Esophagus (tissue), 2 donors: ENCODE data around the gene MADD. TPM values are rescaled to one million over a fixed set of nuclear protein-coding genes. Genes with fewer than 3 reads are reported as not detected.

Source experiments
- H3K27ac ChIP-seq, 2 donors: one replicate each; pipeline ENCODE4 v1.5.1; 2013; ENCODE audit warnings: low read depth in 2 of 2, mild to moderate bottlenecking in 2 of 2, inconsistent platforms in 1 of 2, low read length in 1 of 2, moderate library complexity in 1 of 2
- H3K27me3 ChIP-seq, 2 donors: one replicate each; pipeline ENCODE4 v1.6.1; 2013; ENCODE audit warnings: low read length in 2 of 2, control low read depth in 1 of 2, mild to moderate bottlenecking in 1 of 2; ENCODE audit not compliant: insufficient read depth in 2 of 2, control insufficient read depth in 1 of 2
- H3K36me3 ChIP-seq, 2 donors: one replicate each; pipeline ENCODE4 v1.6.1; 2013; ENCODE audit warnings: low read length in 1 of 2; ENCODE audit not compliant: control insufficient read depth in 2 of 2, insufficient read depth in 2 of 2
- H3K4me1 ChIP-seq, 2 donors: one replicate each; pipeline ENCODE4 v1.6.1; 2013; ENCODE audit warnings: low read length in 1 of 2; ENCODE audit not compliant: control insufficient read depth in 2 of 2, insufficient read depth in 2 of 2
- H3K4me3 ChIP-seq, 2 donors: one replicate each; pipeline ENCODE4 v1.5.1; 2013; ENCODE audit warnings: low read length in 2 of 2, mild to moderate bottlenecking in 2 of 2, low read depth in 1 of 2, moderate library complexity in 1 of 2
- H3K9me3 ChIP-seq, 2 donors: one replicate each; pipeline ENCODE4 v1.6.1; 2013; ENCODE audit warnings: mild to moderate bottlenecking in 2 of 2, low read depth in 1 of 2, low read length in 1 of 2, moderate library complexity in 1 of 2; ENCODE audit not compliant: control insufficient read depth in 2 of 2, insufficient read depth in 1 of 2
- WGBS, 2 donors: extraction: QIAGEN DNeasy Blood & Tissue Kit; methylation state at CpG; one replicate each; pipeline ENCODE4 v1.1.7; 2013; 5-methylcytosine and 5-hydroxymethylcytosine counted together
- polyA plus RNA-seq, 2 donors: library from polyadenylated mRNA; stranded (reverse); fragments of 200-250 nt; gene quantifications; one replicate each; pipeline ENCODE4 v1.2.3, GENCODE V29; 2013
- donor health status: healthy with polysubstance abuse.
- donor health status: Bipolar disorder and iron deficiency.

MADD gene
- polyA plus RNA-seq, 2 donors: 8.2 to 11.0 TPM

DNA sequence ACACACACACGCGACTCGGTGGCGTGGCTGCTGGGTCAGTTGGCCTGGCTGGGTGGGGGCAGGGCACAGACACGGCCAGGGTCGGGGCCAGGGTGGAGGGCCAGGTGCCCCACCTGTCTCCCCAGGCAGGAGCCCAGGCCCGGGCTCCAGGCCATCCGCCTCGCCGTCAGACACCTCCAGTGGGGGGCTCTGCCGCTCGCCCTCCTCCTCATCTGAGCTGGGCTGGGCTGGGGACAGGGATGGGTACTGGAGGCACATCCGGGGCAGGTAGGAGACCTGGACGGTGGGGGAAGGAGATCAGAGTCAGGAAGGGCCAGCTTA lies 88.8 kb downstream of the MADD start:
- Histone ChIP-seq H3K4me1 (peaks cover 0 to 7% of the 10 kb centered on the region in 2 donors), H3K4me3 (no peak overlapping the region)
- 82 to 85% methylated on average over 14 of the region's 14 CpGs for WGBS, 2 donors

DNA sequence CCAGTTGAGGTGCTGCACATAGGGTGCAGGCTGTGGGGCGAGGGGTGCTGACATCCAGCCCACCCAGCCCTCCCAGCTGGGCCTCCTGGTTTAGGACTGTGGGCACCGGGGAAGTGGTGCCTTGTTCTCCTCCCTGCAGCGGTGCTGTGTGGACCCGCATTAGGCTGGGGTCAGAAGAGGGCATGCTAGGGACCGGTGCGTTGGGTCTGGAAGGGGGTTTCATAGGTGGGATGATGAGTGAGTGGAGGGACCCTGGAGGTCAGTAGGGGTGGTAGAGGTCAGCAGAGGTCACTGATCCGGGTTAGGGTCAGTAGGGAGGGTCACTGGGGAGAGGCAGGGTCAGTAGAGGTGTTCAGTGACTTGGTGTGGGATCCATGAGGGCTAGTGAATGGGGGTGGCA lies 89.2 kb downstream of the MADD start:
- Histone ChIP-seq H3K36me3 (no peaks in the 10 kb centered on the region), H3K4me3 (no peak overlapping the region), H3K9me3 (no peaks in the 10 kb centered on the region), H3K4me1 (peaks cover 0 to 7% of the 10 kb centered on the region in 2 donors), H3K27me3 (no peaks in the 10 kb centered on the region), H3K27ac (no peak overlapping the region)
- WGBS, 2 donors: 86 to 87% methylated on average over 7 of the region's 7 CpGs

More for the DNA sequence above, 88.8 kb downstream of the MADD start:
- no peaks in the 10 kb centered on the region for H3K9me3 ChIP-seq
- H3K27ac ChIP-seq: no peak overlapping the region
- H3K36me3 ChIP-seq: no peaks in the 10 kb centered on the region
- no peaks in the 10 kb centered on the region for H3K27me3 ChIP-seq

DNA sequence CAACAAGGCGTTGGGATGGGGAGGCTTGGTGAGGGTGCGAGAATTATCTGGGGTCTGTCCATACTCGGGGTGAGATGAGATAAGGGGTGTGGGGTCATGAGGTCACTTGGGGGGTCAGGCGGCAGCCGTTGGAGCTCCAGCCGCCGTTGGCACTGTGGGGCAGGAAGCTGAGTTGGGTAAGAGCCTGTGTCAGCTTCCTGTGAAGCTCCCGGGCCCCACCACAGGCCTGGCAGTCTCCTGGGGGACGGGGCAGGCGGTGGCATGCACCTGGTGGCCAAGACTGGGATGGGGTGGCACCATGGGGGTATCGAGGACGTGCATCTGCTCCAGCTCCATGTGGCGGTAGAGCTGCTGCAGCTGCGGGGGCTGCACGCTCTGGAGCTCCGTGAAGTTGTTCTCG lies 89.7 kb downstream of the MADD start:
- 74 to 75% methylated on average over 17 of the region's 17 CpGs for WGBS, 2 donors
- no peaks in the 10 kb centered on the region for H3K36me3 ChIP-seq
- peaks cover 0 to 7% of the 10 kb centered on the region in 2 donors for H3K4me1 ChIP-seq
- H3K4me3 ChIP-seq: no peak overlapping the region
- no peaks in the 10 kb centered on the region for H3K27me3 ChIP-seq
- no peak overlapping the region for H3K27ac ChIP-seq
- H3K9me3 ChIP-seq: no peaks in the 10 kb centered on the region

DNA sequence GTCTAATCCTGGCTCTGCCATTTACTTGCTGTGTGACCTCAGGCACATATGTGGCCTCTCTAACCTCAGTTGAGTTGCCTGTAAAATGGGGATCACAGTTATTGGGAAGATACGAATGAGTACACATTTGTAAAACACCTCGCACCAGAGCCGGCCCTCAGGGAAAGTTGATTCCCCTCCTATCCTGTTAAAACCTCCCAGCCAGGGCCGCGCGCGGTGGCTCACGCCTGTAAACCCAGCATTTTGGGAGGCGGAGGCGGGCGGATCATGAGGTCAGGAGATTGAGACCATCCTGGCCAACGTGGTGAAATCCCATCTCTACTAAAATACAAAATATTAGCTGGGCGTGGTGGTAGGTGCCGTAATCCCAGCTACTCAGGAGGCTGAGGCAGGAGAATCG lies 90.4 kb downstream of the MADD start:
- 93 to 95% methylated on average over 15 of the region's 15 CpGs for WGBS, 2 donors
- Histone ChIP-seq H3K36me3 (no peaks in the 10 kb centered on the region), H3K27ac (no peak overlapping the region), H3K27me3 (no peaks in the 10 kb centered on the region), H3K4me1 (peaks cover 0 to 7% of the 10 kb centered on the region in 2 donors), H3K4me3 (no peak overlapping the region), H3K9me3 (no peaks in the 10 kb centered on the region)

DNA sequence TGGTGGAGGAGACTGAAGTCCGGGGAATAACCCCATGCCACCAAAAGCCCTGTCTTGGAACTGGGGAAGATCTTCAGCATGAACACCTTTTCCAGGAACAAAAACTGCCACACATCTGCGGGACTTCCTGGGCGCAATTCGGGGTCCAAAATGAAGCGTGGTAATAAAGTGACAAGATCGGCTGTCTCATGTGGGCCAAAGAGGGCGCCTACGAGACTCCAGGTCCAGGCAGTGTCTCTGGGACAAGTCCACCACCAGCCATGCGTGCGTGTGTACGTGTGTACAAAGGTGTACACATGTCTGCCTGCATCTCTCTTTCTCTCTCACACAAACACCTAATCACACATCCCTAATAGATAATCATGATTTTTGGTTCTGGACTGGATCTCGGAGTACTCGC lies 91.5 kb downstream of the MADD start:
- H3K4me1 ChIP-seq: peaks cover 0 to 2% of the 10 kb centered on the region in 2 donors
- no peaks in the 10 kb centered on the region for H3K27me3 ChIP-seq
- H3K36me3 ChIP-seq: no peaks in the 10 kb centered on the region
- 80 to 83% methylated on average over 13 of the region's 13 CpGs for WGBS, 2 donors
- H3K9me3 ChIP-seq: no peaks in the 10 kb centered on the region
- H3K27ac ChIP-seq: no peak overlapping the region
- no peak overlapping the region for H3K4me3 ChIP-seq

DNA sequence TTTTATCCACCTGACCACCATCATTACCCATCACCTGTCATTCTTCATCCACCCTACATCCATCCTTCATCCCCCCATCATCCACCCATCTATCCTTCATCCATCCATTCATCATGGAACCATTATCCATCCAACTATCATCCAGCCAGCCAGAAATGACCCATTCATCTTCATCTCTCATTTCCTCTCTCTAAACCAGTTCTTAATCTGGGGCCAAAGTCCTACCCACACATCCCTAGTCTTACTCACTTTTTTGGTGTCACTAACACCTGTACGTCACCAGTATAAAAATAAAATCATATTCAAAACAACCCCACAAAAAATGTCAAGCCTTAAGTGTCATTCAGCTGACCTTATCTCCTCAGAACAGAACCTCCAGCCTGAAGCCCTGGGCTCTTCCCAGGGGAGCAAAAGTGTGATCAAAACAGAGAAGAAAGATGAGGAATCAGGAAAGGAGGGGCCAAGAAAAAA lies 96.1 kb downstream of the MADD start:
- H3K27me3 ChIP-seq: no peaks in the 10 kb centered on the region
- WGBS, 2 donors: 73 to 79% methylated on average over 1 of the region's 1 CpG
- H3K9me3 ChIP-seq: no peaks in the 10 kb centered on the region
- H3K4me3 ChIP-seq: no peak overlapping the region
- no peaks in the 10 kb centered on the region for H3K4me1 ChIP-seq
- H3K27ac ChIP-seq: no peak overlapping the region
- no peaks in the 10 kb centered on the region for H3K36me3 ChIP-seq

DNA sequence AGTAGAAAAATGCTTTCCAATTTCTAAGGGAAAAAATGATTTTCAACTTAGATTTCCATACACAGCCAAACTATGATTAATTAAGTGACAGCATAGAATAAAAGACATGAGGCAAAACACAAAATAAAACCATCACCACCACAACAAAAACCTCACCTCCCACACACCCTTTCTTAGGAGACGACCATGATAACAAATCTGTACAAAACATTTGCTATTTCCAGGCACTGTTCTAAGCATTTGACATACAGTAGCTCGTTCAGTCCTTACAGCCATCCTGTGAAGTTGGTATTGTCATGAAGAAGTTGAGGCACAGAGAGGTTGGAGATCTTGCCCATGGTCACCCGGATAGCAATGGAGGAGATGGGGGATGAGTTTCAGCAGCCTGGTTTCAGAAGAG lies 99.7 kb downstream of the MADD start:
- no peak overlapping the region for H3K4me3 ChIP-seq
- no peak overlapping the region for H3K27ac ChIP-seq
- H3K27me3 ChIP-seq: no peaks in the 10 kb centered on the region
- no peaks in the 10 kb centered on the region for H3K9me3 ChIP-seq
- WGBS, 2 donors: 45 to 58% methylated on average over 3 of the region's 3 CpGs
- H3K36me3 ChIP-seq: no peaks in the 10 kb centered on the region
- H3K4me1 ChIP-seq: no peaks in the 10 kb centered on the region

DNA sequence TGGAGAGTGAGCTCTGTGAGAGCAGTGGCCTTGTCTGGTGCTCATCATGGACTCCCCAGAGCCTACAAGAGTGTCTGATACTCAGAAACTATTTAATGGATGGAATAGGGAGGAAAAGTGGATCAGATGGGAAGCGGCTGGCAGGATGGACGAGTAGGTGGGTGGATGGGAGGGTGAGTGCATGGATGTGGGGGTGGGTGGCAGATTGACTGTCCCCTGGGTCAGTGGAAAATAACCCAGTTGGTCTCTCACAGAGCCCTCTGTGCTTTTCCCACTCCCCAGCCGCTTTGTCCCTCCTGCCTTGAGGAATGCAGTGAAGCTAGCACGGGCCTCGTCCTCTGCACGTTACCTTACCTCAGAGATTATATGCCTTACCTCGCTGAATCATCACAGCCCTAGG lies 102.5 kb downstream of the MADD start:
- H3K36me3 ChIP-seq: no peaks in the 10 kb centered on the region
- peaks cover 3 to 7% of the 10 kb centered on the region in 2 donors for H3K4me1 ChIP-seq
- no peak overlapping the region for H3K27ac ChIP-seq
- H3K4me3 ChIP-seq: no peak overlapping the region
- WGBS, 2 donors: 70 to 72% methylated on average over 7 of the region's 7 CpGs
- no peaks in the 10 kb centered on the region for H3K27me3 ChIP-seq
- H3K9me3 ChIP-seq: no peaks in the 10 kb centered on the region

DNA sequence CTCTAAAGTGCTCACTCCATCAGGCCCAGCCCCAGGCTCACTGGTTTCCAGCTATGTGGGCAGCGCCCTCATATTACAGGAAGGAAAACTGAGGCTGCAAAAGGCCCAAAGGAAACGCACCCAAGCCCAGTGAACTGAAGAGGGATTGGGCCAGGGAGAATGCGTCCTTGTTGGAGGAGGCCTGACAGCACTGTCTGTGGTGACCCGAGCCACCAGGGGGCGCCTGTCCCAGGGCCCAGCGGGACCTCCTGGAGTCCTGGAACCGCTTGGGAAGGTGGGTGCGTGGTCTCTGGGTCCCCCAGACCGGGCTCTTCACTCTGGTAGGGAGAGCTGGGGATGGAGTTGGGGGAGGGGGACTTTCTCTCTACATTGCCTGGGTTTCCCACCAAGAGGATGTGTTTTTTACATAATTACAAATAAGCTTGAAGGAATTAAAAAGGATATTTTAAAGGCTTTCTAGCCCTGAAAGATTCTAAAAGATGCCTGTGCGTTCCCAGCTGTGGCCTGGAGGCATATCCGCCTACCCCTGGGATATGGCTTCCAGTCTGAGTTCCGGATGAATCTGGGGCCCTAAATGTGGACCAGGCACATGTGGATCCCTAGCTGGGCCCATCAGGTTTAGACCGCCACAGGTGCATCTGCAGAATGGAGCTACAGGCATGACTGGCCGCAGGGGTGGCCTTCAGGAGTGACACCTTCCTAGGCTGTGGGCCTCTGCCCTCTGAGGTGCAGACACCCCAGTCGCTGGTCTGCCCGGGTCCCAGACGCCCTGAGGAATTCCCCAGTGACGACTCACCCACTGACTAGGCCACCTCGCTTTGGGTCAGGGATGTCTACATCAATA lies 104.2 kb downstream of the MADD start:
- no peak overlapping the region for H3K4me3 ChIP-seq
- no peaks in the 10 kb centered on the region for H3K9me3 ChIP-seq
- peaks cover 3 to 7% of the 10 kb centered on the region in 2 donors for H3K4me1 ChIP-seq
- WGBS, 2 donors: 31 to 36% methylated on average over 19 of the region's 19 CpGs
- H3K36me3 ChIP-seq: no peaks in the 10 kb centered on the region
- no peak overlapping the region for H3K27ac ChIP-seq
- H3K27me3 ChIP-seq: no peaks in the 10 kb centered on the region

DNA sequence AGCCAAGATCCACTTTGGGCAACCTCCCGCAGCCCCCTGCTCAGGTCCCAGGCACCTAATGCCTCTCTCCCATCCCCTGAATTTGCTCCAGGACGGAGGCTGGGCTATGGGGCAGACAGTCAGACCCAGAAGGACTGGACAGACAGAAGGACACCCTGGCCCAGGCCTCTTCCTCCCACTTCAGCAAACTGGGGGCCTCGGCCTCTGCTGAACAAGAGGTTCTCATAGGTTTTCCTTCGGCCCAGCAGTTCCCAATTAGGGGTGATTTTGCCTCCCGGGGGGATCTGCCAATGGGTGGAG lies 104.7 kb downstream of the MADD start:
- 72 to 85% methylated on average over 5 of the region's 5 CpGs for WGBS, 2 donors
- Histone ChIP-seq H3K27ac (no peak overlapping the region), H3K4me3 (no peak overlapping the region), H3K27me3 (no peaks in the 10 kb centered on the region), H3K36me3 (no peaks in the 10 kb centered on the region), H3K4me1 (peaks cover 3 to 7% of the 10 kb centered on the region in 2 donors), H3K9me3 (no peaks in the 10 kb centered on the region)
